GM12891 (cell line): Measurements from ENCODE around the gene CYP2A6.

Experiments
- PAX5 ChIP-seq: IDR thresholded peaks from 2 replicates; pipeline ENCODE4 v1.6.1; 2011; ENCODE audit warnings: low read length, moderate library complexity, mild to moderate bottlenecking; ENCODE audit not compliant: insufficient read depth, severe bottlenecking
- POLR2A ChIP-seq: IDR thresholded peaks from 2 replicates; pipeline ENCODE4 v1.6.1; 2011; ENCODE audit warnings: low read depth, low read length, control low read depth
- POLR2AphosphoS5 ChIP-seq: IDR thresholded peaks from 2 replicates; pipeline ENCODE4 v1.6.1; 2011; ENCODE audit warnings: low read depth, low read length, control low read depth
- POU2F2 ChIP-seq: IDR thresholded peaks from 2 replicates; pipeline ENCODE4 v1.6.1; 2011; ENCODE audit warnings: low read depth, mild to moderate bottlenecking, control low read depth, low read length, moderate library complexity
- SPI1 ChIP-seq: IDR thresholded peaks from 2 replicates; pipeline ENCODE4 v1.6.1; 2011; ENCODE audit warnings: low read depth, low read length, control low read depth
- TAF1 ChIP-seq: IDR thresholded peaks from 2 replicates; pipeline ENCODE4 v1.6.1; 2011; ENCODE audit warnings: low read depth, low read length, control low read depth

- TF ChIP-seq TAF1 (no peak), POLR2A (no peak), POLR2AphosphoS5 (peak; percentile 26; the same call in 1 of the 2 replicates), SPI1 (0 out of 2 replicates have a peak, but pooled peaks have one; percentile 48), PAX5 (no peak), POU2F2 (no peak)
Measured at GRCh38 chr19:40802300-40803169, 47.7 kb downstream of the CYP2A6 start.
